ENCODE results near the gene MIEN1. TPM values are rescaled to one million over a fixed set of nuclear protein-coding genes. Genes with fewer than 3 reads are reported as not detected.
A peak's percentile ranks its signal among the peaks of the same experiment; 100 is the strongest.

Gene MIEN1
- total and polyA plus RNA-seq, 2 of the 13 experiments (the other 11 are each of a cell fraction or from before 2014, with no cell fraction given), result 40.6 to 56.6 TPM

DNA sequence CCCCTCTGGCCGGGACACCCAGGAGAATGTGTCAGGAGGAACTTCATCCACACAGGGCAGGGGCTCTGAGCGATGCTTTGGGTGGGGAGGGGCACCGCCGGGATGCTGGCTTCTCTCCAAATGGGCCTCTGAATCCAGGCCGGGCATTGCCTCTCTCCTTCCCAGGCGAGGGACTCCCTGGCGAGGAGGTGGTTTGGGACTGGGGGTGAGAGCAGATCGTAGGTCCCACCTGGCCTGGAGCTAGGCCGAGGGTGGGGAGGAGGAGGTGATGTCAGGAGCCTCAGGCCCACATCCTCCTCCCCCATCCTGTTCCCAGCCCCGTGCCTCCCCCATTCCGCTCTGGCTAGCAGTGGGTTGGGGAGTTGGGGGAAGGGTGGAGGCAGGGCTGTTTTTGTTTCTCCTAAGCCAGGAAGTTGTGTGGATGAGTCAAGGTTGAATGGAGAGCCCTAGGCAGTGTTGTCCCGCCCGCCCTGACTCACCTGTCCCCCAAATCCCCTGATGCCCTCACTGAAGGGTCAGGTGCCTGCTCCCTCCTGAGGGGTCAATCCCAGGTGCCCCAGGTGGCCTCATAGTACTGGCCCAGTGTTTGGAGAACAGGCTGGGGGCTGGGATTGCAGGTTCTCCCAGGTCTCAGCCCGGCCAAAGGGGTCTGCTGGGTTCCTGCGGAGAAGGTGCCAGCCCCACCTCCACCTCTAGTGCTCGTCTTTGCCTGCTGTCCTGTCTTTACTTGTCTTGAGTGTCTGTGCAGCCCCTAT is 10.2 kb upstream of the MIEN1 start (continued):
- TF ChIP-seq BCLAF1 (IDR thresholded peaks at IDR 0.05) (no peak), DR1 (CRISPR knock-in tag; IDR thresholded peaks at IDR 0.05) (no peak), ZNF768 (CRISPR knock-in tag; IDR thresholded peaks at IDR 0.05) (peak; percentile 45; the same call in 1 of the 2 replicates), ZNF709 (CRISPR knock-in tag; IDR thresholded peaks at IDR 0.05) (peak; percentile 78; the same call in 1 of the 2 replicates), FOXP4 (CRISPR knock-in tag; IDR thresholded peaks at IDR 0.05) (peak; percentile 85), DBP (CRISPR knock-in tag; IDR thresholded peaks at IDR 0.05; ENCODE audit: not compliant biosample characterization) (no peak), GLI4 (CRISPR knock-in tag; IDR thresholded peaks at IDR 0.05; ENCODE audit: borderline replicate concordance) (no peak; the same call in 1 of the 2 replicates), ZNF597 (CRISPR knock-in tag; IDR thresholded peaks at IDR 0.05) (no peak), ZKSCAN8 (CRISPR knock-in tag; IDR thresholded peaks at IDR 0.05; ENCODE audit: borderline replicate concordance) (0 out of 2 replicates have a peak, but pooled peaks have one; percentile 43), DPF2 (CRISPR knock-in tag; IDR thresholded peaks at IDR 0.05; ENCODE audit: borderline replicate concordance, low read depth) (no peak; the same call in 1 of the 2 replicates), RXRB (CRISPR knock-in tag; IDR thresholded peaks at IDR 0.05; ENCODE audit: borderline replicate concordance) (peak; percentile 89), E2F1 (CRISPR knock-in tag; IDR thresholded peaks at IDR 0.05) (no peak), PPARG (CRISPR knock-in tag; conservative IDR thresholded peaks at IDR 0.05) (peak; percentile 56; the same call in 1 of the 2 replicates), SOX5 (CRISPR knock-in tag; IDR thresholded peaks at IDR 0.05; ENCODE audit: borderline replicate concordance) (peak; percentile 54; the same call in 1 of the 2 replicates)
- TF ChIP-seq, protein P1, sequence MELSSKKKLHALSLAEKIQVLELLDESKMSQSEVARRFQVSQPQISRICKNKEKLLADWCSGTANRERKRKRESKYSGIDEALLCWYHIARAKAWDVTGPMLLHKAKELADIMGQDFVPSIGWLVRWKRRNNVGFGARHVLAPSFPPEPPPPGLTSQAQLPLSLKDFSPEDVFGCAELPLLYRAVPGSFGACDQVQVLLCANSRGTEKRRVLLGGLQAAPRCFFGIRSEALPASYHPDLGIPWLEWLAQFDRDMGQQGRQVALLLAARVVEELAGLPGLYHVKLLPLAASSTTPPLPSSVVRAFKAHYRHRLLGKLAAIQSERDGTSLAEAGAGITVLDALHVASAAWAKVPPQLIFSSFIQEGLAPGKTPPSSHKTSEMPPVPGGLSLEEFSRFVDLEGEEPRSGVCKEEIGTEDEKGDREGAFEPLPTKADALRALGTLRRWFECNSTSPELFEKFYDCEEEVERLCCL (CRISPR knock-in tag; IDR thresholded peaks at IDR 0.05; ENCODE audit: borderline replicate concordance), result no peak
- TF ChIP-seq, protein P2, sequence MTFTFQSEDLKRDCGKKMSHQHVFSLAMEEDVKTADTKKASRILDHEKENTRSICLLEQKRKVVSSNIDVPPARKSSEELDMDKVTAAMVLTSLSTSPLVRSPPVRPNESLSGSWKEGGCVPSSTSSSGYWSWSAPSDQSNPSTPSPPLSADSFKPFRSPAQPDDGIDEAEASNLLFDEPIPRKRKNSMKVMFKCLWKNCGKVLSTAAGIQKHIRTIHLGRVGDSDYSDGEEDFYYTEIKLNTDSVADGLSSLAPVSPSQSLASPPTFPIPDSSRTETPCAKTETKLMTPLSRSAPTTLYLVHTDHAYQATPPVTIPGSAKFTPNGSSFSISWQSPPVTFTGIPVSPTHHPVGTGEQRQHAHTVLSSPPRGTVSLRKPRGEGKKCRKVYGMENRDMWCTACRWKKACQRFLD (CRISPR knock-in tag; IDR thresholded peaks at IDR 0.05; ENCODE audit: borderline replicate concordance), result 0 out of 2 replicates have a peak, but pooled peaks have one; percentile 22

Measured in HepG2 (cell line).